A549 (cell line): ENCODE data around the gene TBC1D25.

Experiments
- CBX2 ChIP-seq: fragments of 200-600 bp; sonication (generic); IDR thresholded peaks from 2 replicates; pipeline ENCODE4 v1.6.1; 2016; ENCODE audit warnings: low read depth, mild to moderate bottlenecking, borderline replicate concordance
- CBX8 ChIP-seq: fragments of 200-600 bp; sonication (generic); IDR thresholded peaks from 2 replicates; pipeline ENCODE4 v1.6.1; 2016
- CEBPB ChIP-seq, 2 experiments: fragments of >200 bp in 1 of 2; sonication (Bioruptor Twin) in 1 of 2; formaldehyde crosslinking in 1 of 2; IDR thresholded peaks; 2 replicates each; pipeline ENCODE4 v1.6.1; 2012 to 2016
- CHD4 ChIP-seq: fragments of 200-600 bp; sonication (generic); IDR thresholded peaks from 2 replicates; pipeline ENCODE4 v1.6.1; 2016; ENCODE audit warnings: antibody characterized with exemption, mild to moderate bottlenecking, borderline replicate concordance
- CTCF ChIP-seq: fragments of >200 bp; sonication (Bioruptor Twin); formaldehyde crosslinking; IDR thresholded peaks from 3 replicates; pipeline ENCODE4 v1.5.1; 2016
- EHMT2 ChIP-seq: fragments of 200-600 bp; sonication (generic); IDR thresholded peaks from 2 replicates; pipeline ENCODE4 v1.6.1; 2016; ENCODE audit warnings: antibody characterized with exemption, low read depth, mild to moderate bottlenecking, moderate library complexity
- EP300 ChIP-seq, 2 experiments: fragments of >200 bp; sonication (Bioruptor Twin); formaldehyde crosslinking; IDR thresholded peaks; 2 replicates in 1 of 2; 3 replicates in 1 of 2; pipeline ENCODE4 v1.6.1; 2016 to 2017
- JUN ChIP-seq, 2 experiments: fragments of >200 bp; sonication (Bioruptor Twin); formaldehyde crosslinking; IDR thresholded peaks; 2 replicates in 1 of 2; 3 replicates in 1 of 2; pipeline ENCODE4 v1.6.1; 2016 to 2017
- MYC ChIP-seq: IDR thresholded peaks from 2 replicates; pipeline ENCODE4 v1.6.1; 2012; ENCODE audit warnings: mild to moderate bottlenecking, inconsistent platforms, low read length, improper control_type of control experiment, borderline replicate concordance
- PBX3 ChIP-seq: IDR thresholded peaks from 2 replicates; pipeline ENCODE4 v1.6.1; 2012
- POLR2A ChIP-seq: IDR thresholded peaks from 2 replicates; pipeline ENCODE4 v1.6.1; 2012; ENCODE audit warnings: mild to moderate bottlenecking, low read length
- RAD21 ChIP-seq, 2 experiments: fragments of >200 bp in 1 of 2; sonication (Bioruptor Twin) in 1 of 2; formaldehyde crosslinking in 1 of 2; IDR thresholded peaks in 1 of 2; conservative IDR thresholded peaks in 1 of 2; 2 replicates in 1 of 2; 3 replicates in 1 of 2; pipeline ENCODE4 v1.6.1; 2012 to 2018; ENCODE audit warnings: inconsistent platforms in 1 of 2
- USF2 ChIP-seq: fragments of 450-650 bp; IDR thresholded peaks from 2 replicates; pipeline ENCODE4 v1.6.1; 2014; ENCODE audit warnings: antibody characterized with exemption

GRCh38 chrX:48511560-48511959 lies 28.0 kb upstream of the TBC1D25 start:
- TF ChIP-seq CTCF (peak; percentile 48), EP300 (IDR thresholded peaks at IDR 0.05) (no peak), CEBPB (IDR thresholded peaks at IDR 0.05) (no peak), POLR2A (no peak), PBX3 (no peak), USF2 (no peak), EHMT2 (no peak), MYC (no peak), CBX8 (no peak), RAD21 (conservative IDR thresholded peaks at IDR 0.05 in 1 of 2, IDR thresholded peaks at IDR 0.05 in 1 of 2) (peak; percentile 60 to 72), CHD4 (no peak), JUN (IDR thresholded peaks at IDR 0.05) (no peak), CBX2 (no peak)
